ENCODE results near the gene PCDHA1. TPM values are rescaled to one million over a fixed set of nuclear protein-coding genes. Genes with fewer than 3 reads are reported as not detected.
A peak's percentile ranks its signal among the peaks of the same experiment; 100 is the strongest.

The PCDHA1 gene
- polyA plus RNA-seq, 4 donors, result 0.06 to 0.43 TPM; not detected in 2

- H3K27me3 ChIP-seq (ENCODE audit: control insufficient read depth in 3 of 3, insufficient read depth in 3 of 3, low read length in 3 of 3), result peaks cover 0 to 1% (median 0%) of the 10 kb centered on the region in 3 donors
- FAIRE-seq (no peak), DNase-seq (no peak)
- H3K9me3 ChIP-seq (ENCODE audit: control insufficient read depth in 2 of 2, insufficient read depth in 1 of 2, low read depth in 1 of 2, low read length in 1 of 2), result peaks cover 0 to 11% of the 10 kb centered on the region in 2 donors
- H3K4me3 ChIP-seq (ENCODE audit: low read depth in 1 of 3, low read length in 3 of 3), result no peak overlapping the region
- no peaks in the 10 kb centered on the region for H3K36me3 ChIP-seq (ENCODE audit: control insufficient read depth in 3 of 3, insufficient read depth in 2 of 3, low read depth in 1 of 3, low read length in 3 of 3)
- H3K27ac ChIP-seq (ENCODE audit: low read depth in 1 of 3, low read length in 2 of 3), result no peak overlapping the region
- 63 to 65% (median 64%) methylated on average over 1 of the region's 1 CpG for WGBS, 3 donors
- no peaks in the 10 kb centered on the region for H3K4me1 ChIP-seq (ENCODE audit: control insufficient read depth in 3 of 3, insufficient read depth in 2 of 3, low read depth in 1 of 3, low read length in 2 of 3)
These were observed 256.6 kb downstream of the PCDHA1 start for GRCh38 chr5:141042555-141042954.

- Histone ChIP-seq H3K27me3 (ENCODE audit: control insufficient read depth in 3 of 3, insufficient read depth in 3 of 3, low read length in 3 of 3) (peaks cover 0 to 9% (median 8%) of the 10 kb centered on the region in 3 donors), H3K4me1 (ENCODE audit: control insufficient read depth in 3 of 3, insufficient read depth in 2 of 3, low read depth in 1 of 3, low read length in 2 of 3) (no peaks in the 10 kb centered on the region), H3K27ac (ENCODE audit: low read depth in 1 of 3, low read length in 2 of 3) (no peak within 1 kb of the TSS), H3K36me3 (ENCODE audit: control insufficient read depth in 3 of 3, insufficient read depth in 2 of 3, low read depth in 1 of 3, low read length in 3 of 3) (no peaks in the 10 kb centered on the region), H3K4me3 (ENCODE audit: low read depth in 1 of 3, low read length in 3 of 3) (peak within 1 kb of the TSS in 2 of 3 donors; percentile 7 to 10), H3K9me3 (ENCODE audit: control insufficient read depth in 2 of 2, insufficient read depth in 1 of 2, low read depth in 1 of 2, low read length in 1 of 2) (peaks cover 0 to 15% of the 10 kb centered on the region in 2 donors)
- DNase-seq (no peak), FAIRE-seq (no peak)
- WGBS, 3 donors, result 25 to 45% (median 39%) methylated on average over 20 of the region's 20 CpGs
These were observed 264.9 kb downstream of the PCDHA1 start, which contains the start of gene PCDHB1 for GRCh38 chr5:141050622-141051520. TSS of gene PCDHB1 (plus strand) at chr5:141051374. CDS start at chr5:141051471, 97 bp downstream.

DNA sequence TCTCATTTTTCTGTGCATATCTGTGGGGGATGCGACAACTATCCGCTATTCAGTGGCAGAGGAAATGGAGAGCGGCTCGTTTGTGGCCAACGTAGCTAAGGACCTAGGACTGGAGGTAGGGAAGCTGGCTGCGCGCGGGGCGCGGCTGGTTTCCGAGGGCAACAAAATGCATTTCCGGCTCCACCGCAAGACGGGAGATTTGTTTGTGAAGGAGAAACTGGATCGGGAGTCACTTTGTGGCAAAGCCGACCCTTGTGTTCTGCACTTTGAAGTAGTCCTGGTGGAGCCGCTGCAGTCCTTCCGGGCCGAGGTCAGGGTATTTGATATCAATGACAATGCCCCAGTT lies 265.6 kb downstream of the PCDHA1 start:
- no peak for DNase-seq
- no peak overlapping the region for H3K27ac ChIP-seq (ENCODE audit: low read depth in 1 of 3, low read length in 2 of 3)

More for the DNA sequence above, 265.6 kb downstream of the PCDHA1 start:
- WGBS, 3 donors, result 13 to 30% (median 28%) methylated on average over 19 of the region's 19 CpGs
- H3K27me3 ChIP-seq (ENCODE audit: control insufficient read depth in 3 of 3, insufficient read depth in 3 of 3, low read length in 3 of 3), result peaks cover 0 to 9% (median 8%) of the 10 kb centered on the region in 3 donors
- no peaks in the 10 kb centered on the region for H3K36me3 ChIP-seq (ENCODE audit: control insufficient read depth in 3 of 3, insufficient read depth in 2 of 3, low read depth in 1 of 3, low read length in 3 of 3)
- no peaks in the 10 kb centered on the region for H3K4me1 ChIP-seq (ENCODE audit: control insufficient read depth in 3 of 3, insufficient read depth in 2 of 3, low read depth in 1 of 3, low read length in 2 of 3)
- H3K9me3 ChIP-seq (ENCODE audit: control insufficient read depth in 2 of 2, insufficient read depth in 1 of 2, low read depth in 1 of 2, low read length in 1 of 2), result peaks cover 0 to 16% of the 10 kb centered on the region in 2 donors
- no peak for FAIRE-seq
- H3K4me3 ChIP-seq (ENCODE audit: low read depth in 1 of 3, low read length in 3 of 3), result peak overlapping the region in 2 of 3 donors; percentile 7 to 10

Other genes starting within 250 kb of the PCDHA1 start
- 10 to 100 TPM; 20.2 to 100.0 (median 60.7) TPM for gene EIF4EBP3, start 238.5 kb upstream of the PCDHA1 start, polyA plus RNA-seq
- 10 to 100 TPM; 19.0 to 49.9 (median 32.3) TPM for gene SRA1, start 228.7 kb upstream of the PCDHA1 start, polyA plus RNA-seq
- gene APBB3, start 221.5 kb upstream of the PCDHA1 start, polyA plus RNA-seq, result 10 to 100 TPM in 3 of 4 donors, 1 to 10 TPM in 1; 9.5 to 22.9 (median 17.4) TPM
- gene SLC35A4, start 221.3 kb upstream of the PCDHA1 start, polyA plus RNA-seq, result 10 to 100 TPM; 35.7 to 74.6 (median 57.9) TPM
- gene CD14, start 153.0 kb upstream of the PCDHA1 start, polyA plus RNA-seq, result 10 to 100 TPM in 1 of 4 donors, 1 to 10 TPM in 3; 3.1 to 30.3 (median 8.5) TPM
- 10 to 100 TPM in 2 of 4 donors, 1 to 10 TPM in 2; 5.4 to 21.3 (median 9.9) TPM for gene TMCO6, start 146.7 kb upstream of the PCDHA1 start, polyA plus RNA-seq
- gene NDUFA2, start 138.5 kb upstream of the PCDHA1 start, polyA plus RNA-seq, result 100 to 1,000 TPM in 3 of 4 donors, 10 to 100 TPM in 1; 86.0 to 414 (median 240) TPM
- 10 to 100 TPM; 60.0 to 96.6 (median 66.8) TPM for gene IK, start 138.3 kb upstream of the PCDHA1 start, polyA plus RNA-seq
- 10 to 100 TPM; 20.3 to 28.9 (median 22.4) TPM for gene WDR55, start 121.2 kb upstream of the PCDHA1 start, polyA plus RNA-seq
- 1 to 10 TPM in 3 of 4 donors, under 1 TPM in 1; 0.16 to 3.1 (median 1.9) TPM for gene DND1, start 112.6 kb upstream of the PCDHA1 start, polyA plus RNA-seq
- gene HARS1, start 94.8 kb upstream of the PCDHA1 start, polyA plus RNA-seq, result 10 to 100 TPM; 35.3 to 47.0 (median 40.7) TPM
- gene HARS2, start 94.7 kb upstream of the PCDHA1 start, polyA plus RNA-seq, result 10 to 100 TPM; 21.8 to 38.0 (median 23.2) TPM
- gene ZMAT2, start 85.7 kb upstream of the PCDHA1 start, polyA plus RNA-seq, result 10 to 100 TPM; 50.3 to 79.2 (median 61.8) TPM
- under 1 TPM in 2 of 4 donors, not detected in 2; 0.06 to 0.07 TPM for gene PCDHA2, start 8.7 kb downstream of the PCDHA1 start, polyA plus RNA-seq
- gene PCDHA3, start 14.9 kb downstream of the PCDHA1 start, polyA plus RNA-seq, result under 1 TPM in 2 of 4 donors, not detected in 2; 0.10 to 0.28 TPM
- gene PCDHA4, start 20.9 kb downstream of the PCDHA1 start, polyA plus RNA-seq, result under 1 TPM in 2 of 4 donors, not detected in 2; 0.19 to 0.57 TPM
- gene PCDHA5, start 35.5 kb downstream of the PCDHA1 start, polyA plus RNA-seq, result under 1 TPM in 2 of 4 donors, not detected in 2; 0.07 to 0.19 TPM
- under 1 TPM in 2 of 4 donors, not detected in 2; 0.12 to 0.27 TPM for gene PCDHA6, start 41.8 kb downstream of the PCDHA1 start, polyA plus RNA-seq
- gene PCDHA7, start 48.1 kb downstream of the PCDHA1 start, polyA plus RNA-seq, result under 1 TPM in 2 of 4 donors, not detected in 2; 0.06 to 0.07 TPM
- gene PCDHA8, start 55.0 kb downstream of the PCDHA1 start, polyA plus RNA-seq, result under 1 TPM in 2 of 4 donors, not detected in 2; 0.04 to 0.06 TPM
- under 1 TPM in 2 of 4 donors, not detected in 2; 0.01 to 0.06 TPM for gene PCDHA9, start 62.2 kb downstream of the PCDHA1 start, polyA plus RNA-seq
- gene PCDHA10, start 69.8 kb downstream of the PCDHA1 start, polyA plus RNA-seq, result under 1 TPM in 2 of 4 donors, not detected in 2; 0.04 to 0.13 TPM
- under 1 TPM in 2 of 4 donors, not detected in 2; 0.09 to 0.21 TPM for gene PCDHA11, start 82.8 kb downstream of the PCDHA1 start, polyA plus RNA-seq
- gene PCDHA12, start 89.2 kb downstream of the PCDHA1 start, polyA plus RNA-seq, result under 1 TPM in 2 of 4 donors, not detected in 2; 0.01 to 0.03 TPM
- under 1 TPM in 2 of 4 donors, not detected in 2; 0.03 to 0.06 TPM for gene PCDHA13, start 96.0 kb downstream of the PCDHA1 start, polyA plus RNA-seq
- under 1 TPM in 2 of 4 donors, not detected in 2; 0.10 to 0.27 TPM for gene PCDHAC1, start 140.2 kb downstream of the PCDHA1 start, polyA plus RNA-seq
- under 1 TPM in 2 of 4 donors, not detected in 2; 0.22 to 0.72 TPM for gene PCDHAC2, start 180.3 kb downstream of the PCDHA1 start, polyA plus RNA-seq

Data from small intestine (tissue), 7 donors.